GM12878 (cell line): ENCODE data around the gene RPL19. TPM values are rescaled to one million over a fixed set of nuclear protein-coding genes. Genes with fewer than 3 reads are reported as not detected.
A peak's percentile ranks its signal among the peaks of the same experiment; 100 is the strongest.

ENCODE experiments used
- ATAC-seq: fragments of 200-7000 bp; cut with Tn5 transposase; 3 replicates; pipeline ENCODE4 v1.9.1; 2020; ENCODE audit warnings: mild to moderate bottlenecking, moderate library complexity
- BruUV-seq: library from RNA; stranded (reverse); fragments of 400-500 nt; replicated peaks from 2 replicates; lab custom pipeline; 2021; lab: Mats Ljungman, UMichigan
- CTCF ChIA-PET: fragments of 300-600 bp; sonication (Branson Sonifier 250); formaldehyde crosslinking; extraction: SDS; loops from one replicate; lab custom pipeline; 2021; ENCODE audit warnings: inconsistent platforms; lab: Yijun Ruan, JAX
- POLR2A ChIA-PET: fragments of 350-600 bp; formaldehyde crosslinking; extraction: SDS; loops from one replicate; lab custom pipeline; 2021; ENCODE audit warnings: inconsistent platforms; lab: Charles Lee
- RAD21 ChIA-PET: fragments of 300-600 bp; sonication (Branson Sonifier 250); formaldehyde crosslinking; loops from one replicate; lab custom pipeline; 2023; ENCODE audit warnings: antibody characterized with exemption; ENCODE audit not compliant: unreplicated experiment; lab: Charles Lee
- SMC1A ChIA-PET: fragments of 300-600 bp; sonication (Branson Sonifier 250); formaldehyde crosslinking; loops from one replicate; lab custom pipeline; 2023; ENCODE audit not compliant: unreplicated experiment, uncharacterized antibody; lab: Charles Lee
- DNase-seq: peaks from one replicate; pipeline ENCODE4 v3.0.0-alpha.2; 2011; ENCODE audit warnings: low read depth, low spot score
- FAIRE-seq: peaks from 3 replicates; lab custom pipeline; 2011; peaks lifted over from hg19 to GRCh38; lab: Jason Lieb, UNC
- H2AFZ ChIP-seq: 2 replicates; pipeline ENCODE4 v1.6.0; 2011; ENCODE audit warnings: low read depth, low read length, control low read depth; ENCODE audit not compliant: control insufficient read depth
- H3K27ac ChIP-seq: 2 replicates; pipeline ENCODE4 v1.5.1; 2011; ENCODE audit warnings: control low read depth; ENCODE audit not compliant: control insufficient read depth, insufficient read depth
- H3K27me3 ChIP-seq, 2 experiments: replicated peaks in 1 of 2; 2 replicates each; pipeline versions ENCODE4 v1.6.0 to v1.6.1; 2011; ENCODE audit warnings: low read length in 1 of 2; ENCODE audit not compliant: control insufficient read depth in 2 of 2, insufficient read depth in 2 of 2
- H3K36me3 ChIP-seq, 2 experiments: 2 replicates each; pipeline ENCODE4 v1.5.1; 2011; ENCODE audit warnings: low read length in 1 of 2; ENCODE audit not compliant: control insufficient read depth in 2 of 2, insufficient read depth in 2 of 2
- H3K4me1 ChIP-seq: 2 replicates; pipeline ENCODE4 v1.6.1; 2011; ENCODE audit warnings: mild to moderate bottlenecking, low read length, moderate library complexity, mixed read lengths; ENCODE audit not compliant: control insufficient read depth, insufficient read depth
- H3K4me2 ChIP-seq: 2 replicates; pipeline ENCODE4 v1.6.0; 2011; ENCODE audit warnings: control low read depth; ENCODE audit not compliant: control insufficient read depth, insufficient read depth
- H3K4me3 ChIP-seq: fragments of 200-600 bp; sonication (generic); 2 replicates; pipeline ENCODE4 v1.5.1; 2016
- H3K79me2 ChIP-seq: 2 replicates; pipeline ENCODE4 v1.6.0; 2011; ENCODE audit warnings: low read length; ENCODE audit not compliant: control insufficient read depth, insufficient read depth
- H3K9ac ChIP-seq: 2 replicates; pipeline ENCODE4 v1.8.0; 2011; ENCODE audit warnings: low read length, control low read depth, mixed read lengths; ENCODE audit not compliant: control insufficient read depth, insufficient read depth
- H3K9me3 ChIP-seq: replicated peaks from 3 replicates; pipeline ENCODE4 v1.5.1; 2011; ENCODE audit warnings: mild to moderate bottlenecking, low read length; ENCODE audit not compliant: control insufficient read depth, insufficient read depth
- H4K20me1 ChIP-seq: 2 replicates; pipeline ENCODE4 v1.6.0; 2011; ENCODE audit not compliant: control insufficient read depth, insufficient read depth
- EZH2 ChIP-seq: IDR thresholded peaks from 2 replicates; pipeline ENCODE4 v1.6.1; 2012; ENCODE audit warnings: low read depth, mild to moderate bottlenecking, control low read depth, inconsistent platforms, low read length, borderline replicate concordance; ENCODE audit not compliant: control insufficient read depth
- IKZF1 ChIP-seq: fragments of 450-650 bp; conservative IDR thresholded peaks from 2 replicates; pipeline ENCODE4 v1.6.1; 2017; ENCODE audit warnings: antibody characterized with exemption, mild to moderate bottlenecking
- IRF5 ChIP-seq: fragments of 450-650 bp; IDR thresholded peaks from 2 replicates; pipeline ENCODE4 v1.6.1; 2017; ENCODE audit warnings: borderline replicate concordance
- RB1 ChIP-seq: fragments of 450-650 bp; formaldehyde crosslinking; IDR thresholded peaks from 2 replicates; pipeline ENCODE4 v1.6.1; 2017; ENCODE audit warnings: mild to moderate bottlenecking, borderline replicate concordance
- SUPT20H ChIP-seq: IDR thresholded peaks from 2 replicates; pipeline ENCODE4 v1.6.1; 2011; ENCODE audit warnings: low read depth, mild to moderate bottlenecking, low read length, moderate library complexity, borderline replicate concordance; ENCODE audit not compliant: control insufficient read depth
- TCF12 ChIP-seq: IDR thresholded peaks from 2 replicates; pipeline ENCODE4 v1.6.1; 2011; ENCODE audit warnings: low read depth, mild to moderate bottlenecking, low read length
- YY1 ChIP-seq: IDR thresholded peaks from 2 replicates; pipeline ENCODE4 v1.6.1; 2011; ENCODE audit warnings: low read depth, mild to moderate bottlenecking, low read length
- ZNF207 ChIP-seq: fragments of 450-650 bp; IDR thresholded peaks from 2 replicates; pipeline ENCODE4 v1.6.1; 2014; ENCODE audit warnings: antibody characterized with exemption, mild to moderate bottlenecking, borderline replicate concordance
- ZZZ3 ChIP-seq: IDR thresholded peaks from 2 replicates; pipeline ENCODE4 v1.6.1; 2011; ENCODE audit warnings: low read depth; ENCODE audit not compliant: control insufficient read depth, insufficient read length
- WGBS: methylation state at CpG from one replicate; pipeline ENCODE4 v1.1.6; 2016; ENCODE audit warnings: low lambda C conversion rate; ENCODE audit not compliant: insufficient replicate concordance, insufficient coverage; ENCODE audit errors: missing lambda C conversion rate; 5-methylcytosine and 5-hydroxymethylcytosine counted together
- in situ Hi-C: fragments of 300-500 bp; cut with MboI; formaldehyde crosslinking; loops from 9 replicates; pipeline ENCODE4 v1.14.3; 2018; ENCODE audit warnings: mixed read lengths
- intact Hi-C: fragments of 100-400 bp; cut with micrococcal nuclease; formaldehyde crosslinking; loops from one replicate; pipeline ENCODE4 v1.14.2; 2022; ENCODE audit not compliant: unreplicated experiment
- polyA plus RNA-seq, 11 experiments: library from polyadenylated mRNA; depleted of rRNA in 4 of 11; unstranded in 6 of 11; stranded (reverse) in 5 of 11; fragments of >200 nt; fragmentation: Nextera tagmentation in 4 of 11; fragmentation: Illumina TruSeq in 1 of 11; extraction: Ambion mirVana in 4 of 11; extraction: Trizol in 1 of 11; gene quantifications; 1 replicate in 1 of 11; 2 replicates in 10 of 11; pipeline versions ENCODE4 v1.2.1 to v1.2.3, GENCODE V29; 2011 to 2016; ENCODE audit warnings: inconsistent platforms in 2 of 11, missing spikeins in 2 of 11, low read depth in 1 of 11
- total RNA-seq, 4 experiments: library from RNA; depleted of rRNA in 3 of 4; stranded (reverse); fragments of >200 nt in 3 of 4; fragmentation: Illumina TruSeq in 1 of 4; extraction: Trizol in 1 of 4; gene quantifications; 2 replicates each; pipeline versions ENCODE4 v1.2.1 to v1.2.3, GENCODE V29; 2013 to 2021

RPL19 gene
- total and polyA plus RNA-seq, 10 of the 15 experiments (the other 5 are each of a cell fraction or from before 2014, with no cell fraction given): 1,862 to 5,536 (median 3,836) TPM

DNA sequence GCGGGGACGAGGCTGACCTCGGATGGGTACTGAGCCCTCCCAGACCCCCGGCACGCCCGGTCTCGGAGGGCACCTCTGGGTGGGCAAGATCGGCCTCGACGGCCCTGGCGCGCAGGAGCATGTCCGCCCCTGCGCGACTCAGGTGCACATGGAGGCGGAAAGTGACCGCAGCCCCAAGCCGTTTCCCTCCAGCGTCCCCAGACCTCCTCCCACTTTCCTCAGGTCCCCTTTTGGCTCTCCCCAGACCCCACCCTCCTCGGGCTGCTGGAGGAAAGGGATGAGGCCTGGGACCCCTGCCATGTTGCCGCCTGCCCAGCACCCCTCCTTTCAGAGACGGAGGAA is 10.0 kb downstream of the RPL19 start:
- CTCF ChIA-PET: interaction anchor here (0.6 to 10.9 kb wide), 4 partner anchors 11 to 143 kb away, joined by 4 to 658 read pairs (median 10); partner anchors contain the start of gene RPL19
- no peaks in the 10 kb centered on the region for H3K79me2 ChIP-seq
- SMC1A ChIA-PET: interaction anchor here (1.4 to 5.0 kb wide), 5 partner anchors 11 to 35 kb away, joined by 4 to 76 read pairs (median 13); partner anchors contain the start of genes CACNB1 and RPL19
- POLR2A ChIA-PET: interaction anchor here (1.0 to 2.7 kb wide), 3 partner anchors 10 to 22 kb away, joined by 3 to 11 read pairs (median 10); partner anchors contain the start of gene RPL19
- WGBS: 7% methylated on average over 21 of the region's 22 CpGs
- RAD21 ChIA-PET: interaction anchor here (0.6 to 6.1 kb wide), 4 partner anchors 10 to 227 kb away, joined by 3 to 160 read pairs (median 49); partner anchors contain the start of gene RPL19
- no TSS peak for BruUV-seq
- in situ Hi-C loops (no loop called here), intact Hi-C loops (no loop called here)
- DNase-seq (no peak), FAIRE-seq (no peak), ATAC-seq (no peak)
- no peak overlapping the region for H3K27ac ChIP-seq
- H3K9ac ChIP-seq: no peak overlapping the region
- H3K9me3 ChIP-seq: no peaks in the 10 kb centered on the region
- peaks cover 2 to 3% of the 10 kb centered on the region in 2 experiments; a peak in 1 of 4 replicates for H3K27me3 ChIP-seq
- peaks cover 27% of the 10 kb centered on the region for H3K4me1 ChIP-seq
- H3K4me3 ChIP-seq: peak overlapping the region; percentile 34; the same call in 1 of the 2 replicates
- TF ChIP-seq ZZZ3: no peak
- TF ChIP-seq ZNF207: no peak
- no peak for TF ChIP-seq SUPT20H
- TF ChIP-seq TCF12: no peak
- no peak for TF ChIP-seq IRF5
- TF ChIP-seq YY1: no peak
- TF ChIP-seq EZH2: no peak
- TF ChIP-seq IKZF1: peak; percentile 23; the same call in 1 of the 2 replicates
- 0 out of 2 replicates have a peak, but pooled peaks have one; percentile 4 for TF ChIP-seq RB1
- H4K20me1 ChIP-seq: no peaks in the 10 kb centered on the region
- peak overlapping the region; percentile 85; the same call in 1 of the 2 replicates for H3K4me2 ChIP-seq
- peak overlapping the region; percentile 76 for H2AFZ ChIP-seq
- no peaks in the 10 kb centered on the region for H3K36me3 ChIP-seq
